RWPE2 (cell line): Measurements from ENCODE around the gene ABCA7.

Experiments
- ATAC-seq: fragments of 200-7000 bp; cut with Tn5 transposase; 3 replicates; pipeline ENCODE4 v1.9.1; 2021; ENCODE audit warnings: low read depth
- DNase-seq: peaks from one replicate; pipeline ENCODE4 v3.0.0-alpha.2; 2020; ENCODE audit warnings: low spot score
- H3K27ac ChIP-seq: fragments of 450-650 bp; 2 replicates; pipeline ENCODE4 v1.5.1; 2017; ENCODE audit warnings: mild to moderate bottlenecking; ENCODE audit not compliant: poor library complexity, severe bottlenecking
- H3K27me3 ChIP-seq: fragments of 250-450 bp; sonication (Bioruptor Pico); 2 replicates; pipeline ENCODE4 v1.5.1; 2021; ENCODE audit warnings: mild to moderate bottlenecking, moderate library complexity; ENCODE audit not compliant: insufficient read depth, poor library complexity, severe bottlenecking
- H3K36me3 ChIP-seq: fragments of 250-450 bp; sonication (Bioruptor Pico); 2 replicates; pipeline ENCODE4 v1.5.1; 2020; ENCODE audit warnings: low read depth, mild to moderate bottlenecking, moderate library complexity
- H3K4me1 ChIP-seq: fragments of 250-450 bp; sonication (Bioruptor Pico); 2 replicates; pipeline ENCODE4 v1.5.1; 2021; ENCODE audit warnings: mild to moderate bottlenecking, moderate library complexity; ENCODE audit not compliant: insufficient read depth, poor library complexity, severe bottlenecking
- H3K4me3 ChIP-seq: fragments of 250-450 bp; sonication (Bioruptor Pico); 2 replicates; pipeline ENCODE4 v1.5.1; 2021; ENCODE audit warnings: mild to moderate bottlenecking, moderate library complexity; ENCODE audit not compliant: severe bottlenecking
- H3K9me3 ChIP-seq: fragments of 250-450 bp; sonication (Bioruptor Pico); 2 replicates; pipeline ENCODE4 v1.5.1; 2021; ENCODE audit warnings: mild to moderate bottlenecking, moderate library complexity; ENCODE audit not compliant: severe bottlenecking
- TF ChIP-seq, protein P1 (sequence below): fragments of 450-650 bp; IDR thresholded peaks from one replicate; pipeline ENCODE4 v1.5.1; 2017; ENCODE audit warnings: mild to moderate bottlenecking, moderate library complexity; ENCODE audit not compliant: poor library complexity, severe bottlenecking

Gene ABCA7

DNA sequence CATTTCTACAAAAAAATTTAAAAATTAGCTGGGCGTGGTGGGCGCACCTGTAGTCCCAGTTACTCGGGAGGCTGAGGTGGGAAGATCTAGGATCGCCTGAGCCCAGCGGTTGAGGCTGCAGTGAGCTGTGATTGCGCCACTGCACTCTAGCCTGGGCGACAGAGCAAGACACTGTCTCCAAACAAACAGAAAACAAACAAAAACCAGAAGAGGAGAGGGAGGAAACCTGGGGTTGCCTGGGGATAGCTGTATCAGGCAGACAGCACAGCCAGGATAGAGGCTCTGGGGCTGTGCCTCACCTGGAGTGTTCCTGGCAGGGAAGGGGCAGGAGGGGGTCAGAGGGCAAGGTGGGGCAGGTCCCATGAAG lies 57.9 kb downstream of the ABCA7 start:
- Histone ChIP-seq H3K4me1 (peaks cover 23% of the 10 kb centered on the region), H3K27me3 (no peaks in the 10 kb centered on the region), H3K9me3 (no peaks in the 10 kb centered on the region), H3K36me3 (peaks cover 6% of the 10 kb centered on the region), H3K4me3 (no peak overlapping the region), H3K27ac (peak overlapping the region; percentile 62)
- TF ChIP-seq, protein P1, sequence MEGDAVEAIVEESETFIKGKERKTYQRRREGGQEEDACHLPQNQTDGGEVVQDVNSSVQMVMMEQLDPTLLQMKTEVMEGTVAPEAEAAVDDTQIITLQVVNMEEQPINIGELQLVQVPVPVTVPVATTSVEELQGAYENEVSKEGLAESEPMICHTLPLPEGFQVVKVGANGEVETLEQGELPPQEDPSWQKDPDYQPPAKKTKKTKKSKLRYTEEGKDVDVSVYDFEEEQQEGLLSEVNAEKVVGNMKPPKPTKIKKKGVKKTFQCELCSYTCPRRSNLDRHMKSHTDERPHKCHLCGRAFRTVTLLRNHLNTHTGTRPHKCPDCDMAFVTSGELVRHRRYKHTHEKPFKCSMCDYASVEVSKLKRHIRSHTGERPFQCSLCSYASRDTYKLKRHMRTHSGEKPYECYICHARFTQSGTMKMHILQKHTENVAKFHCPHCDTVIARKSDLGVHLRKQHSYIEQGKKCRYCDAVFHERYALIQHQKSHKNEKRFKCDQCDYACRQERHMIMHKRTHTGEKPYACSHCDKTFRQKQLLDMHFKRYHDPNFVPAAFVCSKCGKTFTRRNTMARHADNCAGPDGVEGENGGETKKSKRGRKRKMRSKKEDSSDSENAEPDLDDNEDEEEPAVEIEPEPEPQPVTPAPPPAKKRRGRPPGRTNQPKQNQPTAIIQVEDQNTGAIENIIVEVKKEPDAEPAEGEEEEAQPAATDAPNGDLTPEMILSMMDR: no peak
- DNase-seq (no peak), ATAC-seq (no peak)

DNA sequence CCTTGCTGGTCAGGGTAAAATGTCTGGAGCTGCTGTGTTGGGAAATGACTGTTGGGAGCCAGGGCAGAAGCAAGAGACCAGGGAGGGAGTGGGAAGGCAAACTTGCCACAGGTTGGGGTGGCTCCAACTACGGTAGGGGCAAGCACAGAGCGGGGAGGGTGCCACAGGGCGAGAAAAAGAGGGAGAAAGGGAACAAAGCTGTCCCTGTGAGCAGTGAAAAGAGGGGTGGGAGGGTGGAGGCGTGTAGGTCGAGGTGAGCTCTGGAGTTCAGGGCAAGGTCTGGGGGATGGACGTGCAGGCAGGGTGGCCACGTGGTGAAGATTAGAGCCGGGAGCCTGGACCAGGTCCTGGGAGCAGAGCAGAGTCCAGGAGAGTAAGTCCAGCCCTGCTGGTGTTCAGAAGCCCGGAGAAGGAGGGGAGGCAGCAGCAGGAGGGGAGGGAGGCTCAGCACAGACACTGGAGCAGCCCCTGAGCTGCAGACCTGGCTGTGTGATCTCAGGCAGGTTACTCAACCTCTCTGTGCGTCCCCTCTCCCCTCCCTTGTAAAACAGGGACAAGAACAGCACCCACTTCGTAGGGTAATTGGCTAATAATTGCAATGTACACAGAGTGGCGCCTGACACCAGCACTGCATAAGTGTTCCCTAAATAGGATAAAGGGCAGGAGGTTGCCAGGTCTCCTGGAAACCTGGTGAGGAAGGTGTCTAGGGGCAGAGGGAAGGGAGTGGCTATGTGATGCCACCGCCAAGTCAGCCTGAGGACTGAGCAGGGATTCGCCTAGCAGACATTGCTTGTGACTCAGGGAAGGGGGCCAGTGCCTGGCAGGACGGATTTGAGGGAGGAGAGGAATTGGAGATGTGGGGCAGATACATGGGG lies 58.5 kb downstream of the ABCA7 start:
- Histone ChIP-seq H3K4me3 (no peak overlapping the region), H3K27ac (peak overlapping the region; percentile 62), H3K36me3 (peaks cover 4% of the 10 kb centered on the region), H3K27me3 (no peaks in the 10 kb centered on the region), H3K4me1 (peaks cover 29% of the 10 kb centered on the region), H3K9me3 (no peaks in the 10 kb centered on the region)
- TF ChIP-seq, protein P1: no peak
- DNase-seq (peak; percentile 75), ATAC-seq (peak; percentile 42)

DNA sequence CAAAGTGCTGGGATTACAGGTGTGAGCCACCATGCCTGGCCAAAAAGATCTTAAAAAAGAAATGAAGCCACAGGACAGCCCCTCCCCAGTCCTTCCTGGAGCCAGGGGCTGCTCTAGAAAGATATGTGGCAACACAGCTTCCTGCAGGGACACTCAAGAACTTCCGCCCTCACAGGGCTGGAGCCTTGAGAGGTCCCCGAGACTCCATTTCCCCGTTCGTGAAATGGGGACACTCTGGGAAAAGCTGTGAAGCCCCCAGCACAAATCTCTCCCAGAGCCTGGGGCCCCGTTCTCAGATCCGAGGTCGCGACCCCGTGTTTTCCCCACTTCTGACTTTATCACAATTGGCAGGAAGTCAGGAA lies 61.4 kb downstream of the ABCA7 start:
- DNase-seq (no peak), ATAC-seq (no peak)
- peaks cover 29% of the 10 kb centered on the region for H3K4me1 ChIP-seq
- TF ChIP-seq, protein P1: no peak
- H3K27me3 ChIP-seq: no peaks in the 10 kb centered on the region
- H3K36me3 ChIP-seq: peaks cover 9% of the 10 kb centered on the region
- H3K9me3 ChIP-seq: no peaks in the 10 kb centered on the region
- no peak overlapping the region for H3K4me3 ChIP-seq
- peak overlapping the region; percentile 94 for H3K27ac ChIP-seq

DNA sequence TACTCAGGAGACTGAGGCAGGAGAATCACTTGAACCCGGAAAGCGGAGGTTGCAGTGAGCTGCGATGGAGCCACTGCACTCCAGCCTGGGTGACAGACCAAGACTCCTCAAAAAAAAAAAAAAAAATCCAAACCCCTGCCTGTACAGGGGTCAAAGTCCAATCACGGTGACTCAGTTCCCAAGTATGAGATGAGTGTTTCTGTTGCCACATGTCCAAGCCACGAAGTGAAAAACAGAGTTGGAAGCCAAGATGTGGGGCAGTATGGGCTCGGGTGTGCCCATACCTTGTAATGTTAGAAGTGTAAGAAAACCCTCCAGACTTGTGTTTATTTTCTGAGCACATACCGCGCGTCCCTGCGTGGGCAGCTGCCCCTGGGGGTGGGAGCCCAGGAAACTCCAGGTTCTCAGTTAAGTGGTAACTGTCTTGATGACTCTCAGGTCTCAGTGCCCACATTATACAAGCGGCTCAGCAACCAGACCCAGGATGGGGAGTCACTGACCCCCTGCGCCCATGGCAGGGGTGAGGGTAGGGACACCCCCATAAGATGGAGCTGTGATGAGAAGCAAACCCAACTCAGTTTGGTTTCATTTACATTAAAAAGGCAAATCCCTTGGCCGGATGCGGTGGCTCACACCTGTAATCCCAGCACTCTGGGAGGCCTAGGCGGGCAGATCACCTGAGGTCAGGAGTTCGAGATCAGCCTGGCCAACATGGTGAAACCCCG lies 62.7 kb downstream of the ABCA7 start:
- H3K36me3 ChIP-seq: peaks cover 21% of the 10 kb centered on the region

More for the DNA sequence above, 62.7 kb downstream of the ABCA7 start:
- DNase-seq (peak; percentile 88), ATAC-seq (peak; percentile 38)
- peaks cover 29% of the 10 kb centered on the region for H3K4me1 ChIP-seq
- TF ChIP-seq, protein P1: no peak
- no peaks in the 10 kb centered on the region for H3K27me3 ChIP-seq
- peak overlapping the region; percentile 94 for H3K27ac ChIP-seq
- H3K4me3 ChIP-seq: no peak overlapping the region
- no peaks in the 10 kb centered on the region for H3K9me3 ChIP-seq
